Measurements from ENCODE around the gene GNAS.

GNAS gene

DNA sequence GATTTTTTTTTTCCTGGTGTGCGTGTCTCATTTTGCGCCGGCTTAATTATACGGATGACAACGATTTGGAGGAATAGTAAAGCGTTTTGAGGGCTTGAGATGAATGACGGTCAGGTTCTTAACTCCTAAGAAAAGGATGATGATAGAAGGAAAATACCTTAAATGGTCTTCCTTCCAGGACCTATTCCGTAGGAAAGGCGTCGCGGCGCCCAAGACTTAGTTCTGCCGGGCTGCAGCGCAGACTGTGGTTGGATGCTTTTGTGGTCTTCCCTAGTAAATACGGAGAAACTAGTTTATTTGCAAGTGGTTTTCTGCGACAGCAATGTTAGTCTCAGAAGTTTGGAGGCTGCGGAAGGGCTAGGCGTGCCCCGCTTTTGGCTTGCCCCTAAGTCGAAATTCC lies 10.2 kb upstream of the GNAS start:
- Histone ChIP-seq H3K9ac (ENCODE audit: low read length) (no peak overlapping the region), H3K4me2 (ENCODE audit: low read length) (no peak overlapping the region), H3K36me3 (replicated peaks; ENCODE audit: low read depth, low read length) (no peaks in the 10 kb centered on the region), H3K4me1 (ENCODE audit: low read length) (no peaks in the 10 kb centered on the region), H3K27me3 (ENCODE audit: low read depth, low read length) (peaks cover 27% of the 10 kb centered on the region), H3K9me3 (ENCODE audit: insufficient read depth, low read length) (no peaks in the 10 kb centered on the region), H4K20me1 (ENCODE audit: insufficient read depth, low read length) (no peaks in the 10 kb centered on the region; the same call in 1 of the 2 replicates), H3K27ac (ENCODE audit: low read length) (no peak overlapping the region), H3K79me2 (ENCODE audit: low read length) (no peaks in the 10 kb centered on the region; the same call in 1 of the 2 replicates), H2AFZ (ENCODE audit: low read depth, low read length) (no peak overlapping the region), H3K4me3 (ENCODE audit: low read length) (no peak overlapping the region)
- TF ChIP-seq EZH2phosphoT487 (IDR thresholded peaks at IDR 0.05; ENCODE audit: low read depth): no peak
- TF ChIP-seq, protein P1, sequence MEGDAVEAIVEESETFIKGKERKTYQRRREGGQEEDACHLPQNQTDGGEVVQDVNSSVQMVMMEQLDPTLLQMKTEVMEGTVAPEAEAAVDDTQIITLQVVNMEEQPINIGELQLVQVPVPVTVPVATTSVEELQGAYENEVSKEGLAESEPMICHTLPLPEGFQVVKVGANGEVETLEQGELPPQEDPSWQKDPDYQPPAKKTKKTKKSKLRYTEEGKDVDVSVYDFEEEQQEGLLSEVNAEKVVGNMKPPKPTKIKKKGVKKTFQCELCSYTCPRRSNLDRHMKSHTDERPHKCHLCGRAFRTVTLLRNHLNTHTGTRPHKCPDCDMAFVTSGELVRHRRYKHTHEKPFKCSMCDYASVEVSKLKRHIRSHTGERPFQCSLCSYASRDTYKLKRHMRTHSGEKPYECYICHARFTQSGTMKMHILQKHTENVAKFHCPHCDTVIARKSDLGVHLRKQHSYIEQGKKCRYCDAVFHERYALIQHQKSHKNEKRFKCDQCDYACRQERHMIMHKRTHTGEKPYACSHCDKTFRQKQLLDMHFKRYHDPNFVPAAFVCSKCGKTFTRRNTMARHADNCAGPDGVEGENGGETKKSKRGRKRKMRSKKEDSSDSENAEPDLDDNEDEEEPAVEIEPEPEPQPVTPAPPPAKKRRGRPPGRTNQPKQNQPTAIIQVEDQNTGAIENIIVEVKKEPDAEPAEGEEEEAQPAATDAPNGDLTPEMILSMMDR (IDR thresholded peaks at IDR 0.05; ENCODE audit: low read depth, low read length): no peak

DNA sequence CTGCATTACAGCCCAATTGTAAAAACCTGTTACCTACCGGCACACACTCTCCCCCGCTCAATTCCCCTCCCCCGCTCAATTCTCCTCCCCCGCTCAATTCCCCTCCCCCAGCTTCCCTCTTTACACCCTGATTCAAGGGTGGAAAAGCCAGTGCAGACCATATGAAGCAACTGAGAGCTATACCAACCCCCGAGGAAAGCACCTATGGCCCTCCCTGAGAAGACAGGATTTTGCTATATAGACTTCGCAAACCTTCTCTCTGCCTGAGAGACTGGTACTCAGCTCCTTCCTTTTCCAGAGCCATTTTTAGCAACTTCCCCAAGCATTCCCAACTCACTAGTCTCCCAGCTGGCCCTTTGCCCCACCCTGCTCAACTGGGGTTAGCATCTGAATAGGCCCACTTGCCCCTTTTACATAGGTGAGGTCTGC lies 9.4 kb upstream of the GNAS start:
- H3K79me2 ChIP-seq (ENCODE audit: low read length): peaks cover 3% of the 10 kb centered on the region

DNA sequence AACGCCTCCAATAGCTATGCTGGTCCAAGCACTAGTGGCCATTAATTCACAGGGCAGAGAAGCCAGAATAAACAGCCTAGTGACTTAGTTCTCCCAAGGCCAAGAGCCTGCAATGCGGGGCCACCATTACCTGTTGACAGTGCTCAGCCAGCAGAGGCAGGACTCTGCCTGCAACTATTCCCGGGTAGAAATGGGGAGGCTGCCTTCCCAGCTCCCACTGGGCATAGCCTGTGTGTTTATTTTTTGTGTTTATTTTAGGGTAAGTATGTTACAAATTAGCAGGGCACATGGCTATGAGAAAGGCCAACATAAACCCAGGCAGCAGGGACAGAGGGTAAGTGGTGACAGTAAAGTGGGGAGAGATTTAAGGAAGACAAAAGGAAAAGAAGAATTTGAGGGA lies 6.8 kb upstream of the GNAS start:
- no peak for TF ChIP-seq EZH2phosphoT487 (IDR thresholded peaks at IDR 0.05; ENCODE audit: low read depth)
- TF ChIP-seq, protein P1 (IDR thresholded peaks at IDR 0.05; ENCODE audit: low read depth, low read length): no peak
- no peak overlapping the region for H3K27ac ChIP-seq (ENCODE audit: low read length)
- H3K27me3 ChIP-seq (ENCODE audit: low read depth, low read length): peaks cover 27% of the 10 kb centered on the region; the same call in 1 of the 2 replicates
- H3K4me1 ChIP-seq (ENCODE audit: low read length): peaks cover 4% of the 10 kb centered on the region
- no peaks in the 10 kb centered on the region for H4K20me1 ChIP-seq (ENCODE audit: insufficient read depth, low read length)
- H3K9ac ChIP-seq (ENCODE audit: low read length): no peak overlapping the region
- H3K4me2 ChIP-seq (ENCODE audit: low read length): no peak overlapping the region
- peaks cover 28% of the 10 kb centered on the region for H3K79me2 ChIP-seq (ENCODE audit: low read length)
- no peak overlapping the region for H2AFZ ChIP-seq (ENCODE audit: low read depth, low read length)
- no peaks in the 10 kb centered on the region for H3K9me3 ChIP-seq (ENCODE audit: insufficient read depth, low read length)
- peaks cover 2% of the 10 kb centered on the region for H3K36me3 ChIP-seq (replicated peaks; ENCODE audit: low read depth, low read length)
- no peak overlapping the region for H3K4me3 ChIP-seq (ENCODE audit: low read length)

More for the DNA sequence above, 9.4 kb upstream of the GNAS start:
- Histone ChIP-seq H3K4me2 (ENCODE audit: low read length) (no peak overlapping the region), H3K9ac (ENCODE audit: low read length) (no peak overlapping the region), H3K27me3 (ENCODE audit: low read depth, low read length) (peaks cover 27% of the 10 kb centered on the region), H2AFZ (ENCODE audit: low read depth, low read length) (no peak overlapping the region), H3K36me3 (replicated peaks; ENCODE audit: low read depth, low read length) (peaks cover 2% of the 10 kb centered on the region), H3K4me1 (ENCODE audit: low read length) (no peaks in the 10 kb centered on the region), H3K4me3 (ENCODE audit: low read length) (no peak overlapping the region), H3K27ac (ENCODE audit: low read length) (no peak overlapping the region), H4K20me1 (ENCODE audit: insufficient read depth, low read length) (no peaks in the 10 kb centered on the region; the same call in 1 of the 2 replicates), H3K9me3 (ENCODE audit: insufficient read depth, low read length) (no peaks in the 10 kb centered on the region)
- no peak for TF ChIP-seq EZH2phosphoT487 (IDR thresholded peaks at IDR 0.05; ENCODE audit: low read depth)
- TF ChIP-seq, protein P1 (IDR thresholded peaks at IDR 0.05; ENCODE audit: low read depth, low read length): no peak

DNA sequence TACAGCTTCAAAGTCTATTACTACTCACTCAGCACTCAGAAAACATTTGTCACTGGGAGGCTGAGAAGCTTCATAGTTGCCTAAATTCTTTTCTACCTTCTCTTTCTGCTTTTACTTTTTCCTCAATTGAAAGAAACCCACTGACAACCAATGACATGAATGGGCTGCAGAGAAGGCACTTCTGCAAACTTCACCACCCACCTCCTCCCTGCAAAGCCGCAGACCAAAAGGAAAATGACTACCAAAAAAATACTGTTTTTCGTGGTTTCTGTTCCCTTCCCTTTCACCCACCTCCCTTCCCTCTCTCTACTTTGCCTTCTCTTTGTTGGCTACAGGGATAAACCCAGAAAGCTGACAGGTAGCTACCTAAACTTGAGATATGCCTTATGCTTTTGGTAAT lies 5.1 kb upstream of the GNAS start:
- TF ChIP-seq, protein P1 (IDR thresholded peaks at IDR 0.05; ENCODE audit: low read depth, low read length): no peak
- TF ChIP-seq EZH2phosphoT487 (IDR thresholded peaks at IDR 0.05; ENCODE audit: low read depth): no peak
- no peak overlapping the region for H2AFZ ChIP-seq (ENCODE audit: low read depth, low read length)
- no peak overlapping the region for H3K4me2 ChIP-seq (ENCODE audit: low read length)
- no peaks in the 10 kb centered on the region for H3K9me3 ChIP-seq (ENCODE audit: insufficient read depth, low read length)
- H3K4me3 ChIP-seq (ENCODE audit: low read length): no peak overlapping the region
- H3K9ac ChIP-seq (ENCODE audit: low read length): no peak overlapping the region
- H3K27me3 ChIP-seq (ENCODE audit: low read depth, low read length): peaks cover 27% of the 10 kb centered on the region; the same call in 1 of the 2 replicates
- H3K4me1 ChIP-seq (ENCODE audit: low read length): peaks cover 4% of the 10 kb centered on the region
- peaks cover 32% of the 10 kb centered on the region for H3K79me2 ChIP-seq (ENCODE audit: low read length)
- peaks cover 2% of the 10 kb centered on the region for H3K36me3 ChIP-seq (replicated peaks; ENCODE audit: low read depth, low read length)
- no peaks in the 10 kb centered on the region for H4K20me1 ChIP-seq (ENCODE audit: insufficient read depth, low read length)
- no peak overlapping the region for H3K27ac ChIP-seq (ENCODE audit: low read length)
